Measurements from ENCODE around the gene MAN1B1.

DNA sequence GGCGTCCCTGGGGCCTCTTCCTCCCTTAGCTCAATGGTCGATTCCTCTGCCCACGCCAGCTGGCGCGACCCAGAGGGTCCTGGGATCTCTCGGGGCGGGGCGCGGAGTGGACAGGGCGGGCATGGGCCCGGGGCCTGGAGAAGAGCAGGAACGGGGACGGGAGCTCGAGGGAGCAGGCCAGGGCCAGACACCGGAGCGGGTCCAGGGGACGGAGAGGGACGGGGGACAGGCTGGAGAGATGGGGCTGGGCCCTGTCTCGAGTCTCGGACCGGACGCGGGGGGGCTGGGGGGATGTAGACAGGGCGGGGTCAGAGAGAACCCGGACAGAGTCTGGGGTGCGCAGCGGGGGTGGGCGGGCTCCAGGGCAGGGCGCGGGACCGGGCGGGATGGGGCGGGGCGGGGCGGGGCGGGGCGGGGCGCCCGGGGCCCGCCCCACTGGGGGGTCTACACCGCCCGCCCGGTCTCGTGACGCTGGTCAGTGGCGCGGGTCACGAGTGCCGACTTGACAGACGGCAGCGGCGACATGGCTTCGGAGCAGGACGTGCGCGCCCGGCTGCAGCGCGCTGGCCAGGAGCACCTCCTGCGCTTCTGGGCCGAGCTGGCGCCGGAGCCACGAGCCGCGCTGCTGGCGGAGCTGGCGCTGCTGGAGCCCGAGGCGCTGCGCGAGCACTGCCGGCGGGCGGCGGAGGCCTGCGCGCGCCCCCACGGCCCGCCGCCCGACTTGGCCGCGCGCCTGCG, 9.6 kb upstream of the MAN1B1 start, which contains the start of gene UAP1L1:
- no peak for TF ChIP-seq TAF1 (IDR thresholded peaks at IDR 0.05; ENCODE audit: borderline replicate concordance, insufficient read depth, low read length)
- TF ChIP-seq FOXP2 (optimal IDR thresholded peaks at IDR 0.05; ENCODE audit: borderline replicate concordance, extremely low read depth, extremely low read length, insufficient read depth): no peak
- TF ChIP-seq POLR2AphosphoS5 (IDR thresholded peaks at IDR 0.05; ENCODE audit: low read depth, low read length): peak; percentile 33; the same call in 1 of the 2 replicates
